Astrocyte (in vitro differentiated cells and primary cell): ENCODE measurements around the gene TRIM61. TPM values are rescaled to one million over a fixed set of nuclear protein-coding genes. Genes with fewer than 3 reads are reported as not detected.

Experiments used
- total RNA-seq: library from RNA; stranded (reverse); gene quantifications from 2 replicates; pipeline ENCODE4 v1.2.1, GENCODE V29; 2021

TRIM61 gene
- total RNA-seq, 1 donor from 2014 or later: 2.2 TPM

Other genes with a start within 250 kb of the TRIM61 start
- not detected in 2 replicates for gene SMIM31, start 223.5 kb downstream of the TRIM61 start, total RNA-seq
- 0.30 and 0.89 TPM in 2 replicates for gene APELA, start 100.5 kb downstream of the TRIM61 start, total RNA-seq
- gene TRIM60, start 54.3 kb upstream of the TRIM61 start, total RNA-seq: not detected in 2 replicates
- not detected in 2 replicates for gene TRIM75, start 76.2 kb upstream of the TRIM61 start, total RNA-seq
- 17.4 and 20.2 TPM in 2 replicates for gene TMEM192, start 135.2 kb upstream of the TRIM61 start, total RNA-seq
- gene KLHL2, start 229.9 kb upstream of the TRIM61 start, total RNA-seq: 26.2 and 28.2 TPM in 2 replicates